Testis (tissue), 3 donors: ENCODE data around the gene NACA. TPM values are rescaled to one million over a fixed set of nuclear protein-coding genes. Genes with fewer than 3 reads are reported as not detected.

ENCODE experiments used
- DNase-seq: peaks from one replicate; pipeline ENCODE4 v3.0.0-alpha.2; 2019
- H3K27ac ChIP-seq, 2 donors: fragments of 200-600 bp; sonication (generic); one replicate each; pipeline ENCODE4 v1.5.1; 2019
- H3K27me3 ChIP-seq: fragments of 200-600 bp; sonication (generic); one replicate; pipeline ENCODE4 v1.5.1; 2019
- H3K36me3 ChIP-seq: fragments of 200-600 bp; sonication (generic); one replicate; pipeline ENCODE4 v1.5.1; 2017; ENCODE audit warnings: low read depth; ENCODE audit errors: missing control alignments
- H3K4me1 ChIP-seq: fragments of 200-600 bp; sonication (generic); one replicate; pipeline ENCODE4 v1.5.1; 2019
- H3K4me3 ChIP-seq, 2 donors: fragments of 200-600 bp; sonication (generic); one replicate each; pipeline ENCODE4 v1.5.1; 2017 to 2019
- H3K9me3 ChIP-seq: fragments of 200-600 bp; sonication (generic); one replicate; pipeline ENCODE4 v1.5.1; 2017
- CTCF ChIP-seq, 3 experiments: fragments of 450-650 bp in 2 of 3; fragments of 200-600 bp in 1 of 3; sonication (generic) in 1 of 3; IDR thresholded peaks; one replicate each; pipeline ENCODE4 v1.5.1; 2016 to 2019; ENCODE audit warnings: antibody characterized with exemption in 3 of 3, mild to moderate bottlenecking in 2 of 3, moderate library complexity in 1 of 3
- POLR2A ChIP-seq: fragments of 450-650 bp; IDR thresholded peaks from one replicate; pipeline ENCODE4 v1.6.1; 2017; ENCODE audit warnings: antibody characterized with exemption, mild to moderate bottlenecking, moderate library complexity
- WGBS, 2 donors: methylation state at CpG; one replicate each; pipeline ENCODE4 v1.1.5; 2018; 5-methylcytosine and 5-hydroxymethylcytosine counted together
- intact Hi-C: fragments of 100-400 bp; cut with DNase I; formaldehyde crosslinking; loops from one replicate; pipeline ENCODE4 v1.15.1; 2023; ENCODE audit warnings: low total_unique reads
- polyA plus RNA-seq: library from polyadenylated mRNA; stranded (reverse); fragments of 350-450 nt; fragmentation: Illumina TruSeq; extraction: RNeasy Lipid Tissue Mini Kit (QIAGEN cat#74804); gene quantifications from one replicate; pipeline ENCODE4 v1.2.3, GENCODE V29; 2014; ENCODE audit warnings: low read depth, low replicate concordance; ENCODE audit not compliant: insufficient read depth
- total RNA-seq, 2 donors: library from RNA; depleted of rRNA; stranded (reverse); fragments of >200 nt; gene quantifications; one replicate each; pipeline ENCODE4 v1.2.3, GENCODE V29; 2016

The NACA gene
- total and polyA plus RNA-seq, 3 donors from 2014 or later = 431 to 866 (median 696) TPM

GRCh38 chr12:56679883-56680575, 45.1 kb downstream of the NACA start:
- TF ChIP-seq CTCF (IDR thresholded peaks at IDR 0.05) (no peak), POLR2A (no peak)
- Histone ChIP-seq H3K4me1 (peaks cover 33% of the 10 kb centered on the region), H3K27ac (no peak overlapping the region), H3K27me3 (no peaks in the 10 kb centered on the region), H3K36me3 (no peaks in the 10 kb centered on the region), H3K4me3 (no peak overlapping the region), H3K9me3 (no peaks in the 10 kb centered on the region)
- no peak for DNase-seq
- 73 to 81% methylated on average over 13 of the region's 13 CpGs for WGBS, 2 donors
- intact Hi-C loops = no loop called here

GRCh38 chr12:56678852-56679251, 46.2 kb downstream of the NACA start:
- WGBS, 2 donors = 73 to 74% methylated on average over 2 of the region's 2 CpGs
- intact Hi-C loops = no loop called here
- Histone ChIP-seq H3K27ac (no peak overlapping the region), H3K4me3 (no peak overlapping the region), H3K36me3 (no peaks in the 10 kb centered on the region), H3K9me3 (no peaks in the 10 kb centered on the region), H3K4me1 (peaks cover 22% of the 10 kb centered on the region), H3K27me3 (no peaks in the 10 kb centered on the region)
- TF ChIP-seq POLR2A = no peak
- TF ChIP-seq CTCF (IDR thresholded peaks at IDR 0.05) = no peak
- DNase-seq = no peak

GRCh38 chr12:56677680-56678079, 47.4 kb downstream of the NACA start:
- Histone ChIP-seq H3K9me3 (no peaks in the 10 kb centered on the region), H3K27me3 (no peaks in the 10 kb centered on the region), H3K27ac (no peak overlapping the region), H3K4me1 (peaks cover 17% of the 10 kb centered on the region), H3K36me3 (no peaks in the 10 kb centered on the region), H3K4me3 (no peak overlapping the region)
- 78 to 79% methylated on average over 1 of the region's 1 CpG for WGBS, 2 donors
- TF ChIP-seq POLR2A (no peak), CTCF (IDR thresholded peaks at IDR 0.05) (no peak)
- DNase-seq = no peak
- intact Hi-C loops = no loop called here

- Histone ChIP-seq H3K4me1 (peaks cover 17% of the 10 kb centered on the region), H3K27ac (no peak overlapping the region), H3K27me3 (no peaks in the 10 kb centered on the region), H3K9me3 (no peaks in the 10 kb centered on the region), H3K4me3 (no peak overlapping the region), H3K36me3 (no peaks in the 10 kb centered on the region)
- 75 to 76% methylated on average over 11 of the region's 11 CpGs for WGBS, 2 donors
- TF ChIP-seq POLR2A (no peak), CTCF (IDR thresholded peaks at IDR 0.05) (no peak)
- DNase-seq = no peak
- intact Hi-C loops = no loop called here
These were observed 48.1 kb downstream of the NACA start for GRCh38 chr12:56676851-56677580.
